H1 (cell line): ENCODE results near the gene PRR23C.

Source experiments
- CREB1 ChIP-seq: IDR thresholded peaks from 2 replicates; pipeline ENCODE4 v1.6.1; 2012; ENCODE audit warnings: inconsistent platforms
- CTCF ChIP-seq, 3 experiments: IDR thresholded peaks; 1 replicate in 2 of 3; 2 replicates in 1 of 3; pipeline versions ENCODE4 v1.5.1 to v1.6.1; 2011; ENCODE audit warnings: low read length in 3 of 3, mild to moderate bottlenecking in 3 of 3, inconsistent platforms in 2 of 3, low read depth in 1 of 3, moderate library complexity in 1 of 3; ENCODE audit not compliant: insufficient read depth in 1 of 3; ENCODE audit errors: control extremely low read depth in 1 of 3
- EP300 ChIP-seq, 2 experiments: IDR thresholded peaks; 1 replicate in 1 of 2; 2 replicates in 1 of 2; pipeline ENCODE4 v1.6.1; 2011 to 2012; ENCODE audit warnings: low read depth in 2 of 2, low read length in 2 of 2, mild to moderate bottlenecking in 2 of 2, borderline replicate concordance in 1 of 2, inconsistent platforms in 1 of 2, moderate library complexity in 1 of 2
- EZH2 ChIP-seq: fragments of 200-600 bp; sonication (generic); IDR thresholded peaks from 2 replicates; pipeline ENCODE4 v1.7.1; 2012; ENCODE audit warnings: low read depth, mild to moderate bottlenecking, moderate library complexity, low read length, inconsistent platforms; ENCODE audit not compliant: severe bottlenecking
- NANOG ChIP-seq: IDR thresholded peaks from 2 replicates; pipeline ENCODE4 v1.6.1; 2011; ENCODE audit warnings: low read length, low read depth, mild to moderate bottlenecking, inconsistent platforms; ENCODE audit not compliant: insufficient read depth, poor library complexity, severe bottlenecking
- NRF1 ChIP-seq: IDR thresholded peaks from 2 replicates; pipeline ENCODE4 v1.6.1; 2011; ENCODE audit warnings: mild to moderate bottlenecking, low read depth, low read length, improper control_type of control experiment
- PHF8 ChIP-seq: fragments of 200-600 bp; sonication (generic); conservative IDR thresholded peaks from 2 replicates; pipeline ENCODE4 v1.7.1; 2012; ENCODE audit warnings: low read depth, mild to moderate bottlenecking, inconsistent platforms, low read length, moderate library complexity
- POLR2A ChIP-seq, 2 experiments: IDR thresholded peaks; 1 replicate in 1 of 2; 2 replicates in 1 of 2; pipeline ENCODE4 v1.6.1; 2011; ENCODE audit warnings: low read depth in 2 of 2, low read length in 2 of 2, mild to moderate bottlenecking in 2 of 2; ENCODE audit errors: control extremely low read depth in 1 of 2
- POLR2AphosphoS5 ChIP-seq: IDR thresholded peaks from 2 replicates; pipeline ENCODE4 v1.6.1; 2011; ENCODE audit warnings: low read depth, low read length
- SIN3A ChIP-seq, 2 experiments: IDR thresholded peaks in 1 of 2; conservative IDR thresholded peaks in 1 of 2; 2 replicates each; pipeline ENCODE4 v1.6.1; 2011 to 2012; ENCODE audit warnings: low read length in 2 of 2, improper control_type of control experiment in 1 of 2, low read depth in 1 of 2, mild to moderate bottlenecking in 1 of 2
- SP1 ChIP-seq: IDR thresholded peaks from 2 replicates; pipeline ENCODE4 v1.6.1; 2011; ENCODE audit warnings: low read depth, low read length
- ZNF274 ChIP-seq: IDR thresholded peaks from 2 replicates; pipeline ENCODE4 v1.7.0; 2012; ENCODE audit warnings: low read length, borderline replicate concordance; ENCODE audit errors: extremely low read depth

- TF ChIP-seq POLR2AphosphoS5 = no peak
- no peak for TF ChIP-seq EP300 (IDR thresholded peaks at IDR 0.05; ENCODE audit: borderline replicate concordance in 1 of 2, low read depth in 2 of 2, low read length in 2 of 2)
- TF ChIP-seq SP1 = no peak
- no peak for TF ChIP-seq CTCF (IDR thresholded peaks at IDR 0.05; ENCODE audit: control extremely low read depth in 1 of 3, insufficient read depth in 1 of 3, low read depth in 1 of 3, low read length in 3 of 3)
- TF ChIP-seq SIN3A (conservative IDR thresholded peaks at IDR 0.05 in 1 of 2, IDR thresholded peaks at IDR 0.05 in 1 of 2; ENCODE audit: low read depth in 1 of 2, low read length in 2 of 2) = no peak
- TF ChIP-seq POLR2A (IDR thresholded peaks at IDR 0.05; ENCODE audit: control extremely low read depth in 1 of 2, low read depth in 2 of 2, low read length in 2 of 2) = no peak
- TF ChIP-seq ZNF274 = no peak
- TF ChIP-seq EZH2 = no peak
- no peak for TF ChIP-seq PHF8
- TF ChIP-seq NRF1 = no peak
- TF ChIP-seq NANOG = no peak
- no peak for TF ChIP-seq CREB1
These were observed 7.2 kb downstream of the PRR23C start for GRCh38 chr3:139037478-139037877.
